ENCODE data around the gene KRT3.

- TF ChIP-seq POLR2A (IDR thresholded peaks at IDR 0.05; ENCODE audit: low read length) (no peak), GATA1 (IDR thresholded peaks at IDR 0.05; ENCODE audit: low read depth, low read length) (no peak)
Measured at GRCh38 chr12:52815676-52816588, 20.0 kb upstream of the KRT3 start.

Data from erythroblast (primary cell).